Astrocyte (in vitro differentiated cells and primary cell): ENCODE data around the gene PLS3. TPM values are rescaled to one million over a fixed set of nuclear protein-coding genes. Genes with fewer than 3 reads are reported as not detected.

ENCODE experiments used
- DNase-seq: peaks from one replicate; pipeline ENCODE4 v3.0.0-alpha.2; 2010; ENCODE audit warnings: low read depth
- FAIRE-seq: peaks from 2 replicates; lab custom pipeline; 2011; peaks lifted over from hg19 to GRCh38; lab: Jason Lieb, UNC
- H2AFZ ChIP-seq: 2 replicates; pipeline ENCODE4 v1.6.0; 2012; ENCODE audit warnings: low read depth, low read length, inconsistent platforms
- H3K27ac ChIP-seq: 2 replicates; pipeline ENCODE4 v1.5.1; 2011; ENCODE audit warnings: low read depth, low read length, inconsistent platforms
- H3K27me3 ChIP-seq: 2 replicates; pipeline ENCODE4 v1.6.0; 2011; ENCODE audit warnings: low read length, inconsistent platforms; ENCODE audit not compliant: insufficient read depth
- H3K36me3 ChIP-seq: 2 replicates; pipeline ENCODE4 v1.5.1; 2011; ENCODE audit warnings: low read length, inconsistent platforms; ENCODE audit not compliant: insufficient read depth
- H3K4me1 ChIP-seq: 2 replicates; pipeline ENCODE4 v1.5.1; 2011; ENCODE audit warnings: low read length, inconsistent platforms; ENCODE audit not compliant: insufficient read depth
- H3K4me2 ChIP-seq: 2 replicates; pipeline ENCODE4 v1.6.0; 2012; ENCODE audit warnings: low read length, inconsistent platforms
- H3K4me3 ChIP-seq: 2 replicates; pipeline ENCODE4 v1.5.1; 2011; ENCODE audit warnings: low read depth, mild to moderate bottlenecking, low read length, inconsistent platforms; ENCODE audit not compliant: insufficient read depth
- H3K79me2 ChIP-seq: 2 replicates; pipeline ENCODE4 v1.6.0; 2012; ENCODE audit warnings: mild to moderate bottlenecking, low read length, inconsistent platforms; ENCODE audit not compliant: insufficient read depth
- H3K9ac ChIP-seq: 2 replicates; pipeline ENCODE4 v1.6.0; 2012; ENCODE audit warnings: mild to moderate bottlenecking, low read length, inconsistent platforms
- H3K9me3 ChIP-seq: 2 replicates; pipeline ENCODE4 v1.5.1; 2012; ENCODE audit warnings: low read depth, mild to moderate bottlenecking, low read length, inconsistent platforms; ENCODE audit not compliant: insufficient read depth
- H4K20me1 ChIP-seq: 2 replicates; pipeline ENCODE4 v1.6.0; 2012; ENCODE audit warnings: low read length, inconsistent platforms; ENCODE audit not compliant: insufficient read depth
- H3K27ac Mint-ChIP-seq: one replicate; pipeline ENCODE4 v1.8.0; 2021; ENCODE audit warnings: mild to moderate bottlenecking, mixed read lengths; ENCODE audit not compliant: unreplicated experiment
- H3K27me3 Mint-ChIP-seq: one replicate; pipeline ENCODE4 v1.8.0; 2021; ENCODE audit warnings: low read depth, mixed read lengths; ENCODE audit not compliant: unreplicated experiment
- H3K36me3 Mint-ChIP-seq: one replicate; pipeline ENCODE4 v1.8.0; 2021; ENCODE audit warnings: low read depth, mixed read lengths; ENCODE audit not compliant: unreplicated experiment
- H3K4me1 Mint-ChIP-seq: one replicate; pipeline ENCODE4 v1.8.0; 2021; ENCODE audit warnings: low read depth, mixed read lengths; ENCODE audit not compliant: unreplicated experiment
- H3K4me3 Mint-ChIP-seq: one replicate; pipeline ENCODE4 v1.8.0; 2021; ENCODE audit warnings: mild to moderate bottlenecking, moderate library complexity, mixed read lengths; ENCODE audit not compliant: unreplicated experiment
- H3K9me3 Mint-ChIP-seq: one replicate; pipeline ENCODE4 v1.8.0; 2021; ENCODE audit warnings: mild to moderate bottlenecking, mixed read lengths; ENCODE audit not compliant: unreplicated experiment
- EZH2 ChIP-seq: IDR thresholded peaks from 2 replicates; pipeline ENCODE4 v1.6.1; 2012; ENCODE audit warnings: mild to moderate bottlenecking, low read length, inconsistent platforms; ENCODE audit not compliant: insufficient read depth
- total RNA-seq: library from RNA; stranded (reverse); gene quantifications from 2 replicates; pipeline ENCODE4 v1.2.1, GENCODE V29; 2021
- TF ChIP-seq, protein P1 (sequence below): IDR thresholded peaks from 2 replicates; pipeline ENCODE4 v1.5.1; 2011; ENCODE audit warnings: low read depth, mild to moderate bottlenecking, inconsistent platforms, low read length, moderate library complexity; ENCODE audit not compliant: insufficient read depth

PLS3 gene
- total RNA-seq, 1 donor from 2014 or later, result 313 TPM

DNA sequence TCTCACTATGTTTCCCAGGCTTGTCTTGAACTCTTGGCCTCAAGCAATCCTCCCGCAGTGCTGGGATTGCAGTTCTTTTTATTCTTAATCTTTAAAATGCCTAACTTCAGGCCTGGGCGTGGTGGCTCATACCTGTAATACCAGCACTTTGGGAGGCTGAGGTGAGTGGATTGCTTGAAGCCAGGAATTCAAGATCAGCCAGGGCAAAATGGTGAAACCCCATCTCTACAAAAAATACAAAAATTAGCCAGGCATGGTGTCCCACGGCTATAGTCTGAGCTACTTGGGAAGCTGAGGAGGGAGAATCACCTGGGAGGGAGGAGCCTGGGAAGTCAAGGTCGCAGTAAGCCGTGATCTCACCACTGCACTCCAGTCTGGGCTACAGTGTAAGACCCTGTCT is 45.9 kb downstream of the PLS3 start:
- Histone ChIP-seq H3K36me3 (peaks cover 23% of the 10 kb centered on the region), H3K4me1 (peaks cover 11% of the 10 kb centered on the region), H3K4me2 (no peak overlapping the region), H3K9ac (peak overlapping the region; percentile 54), H3K27me3 (no peaks in the 10 kb centered on the region), H2AFZ (no peak overlapping the region), H4K20me1 (peaks cover 6% of the 10 kb centered on the region), H3K4me3 (no peak overlapping the region), H3K9me3 (no peaks in the 10 kb centered on the region), H3K27ac (peak overlapping the region; percentile 77), H3K79me2 (peaks cover 88% of the 10 kb centered on the region)
- H3K27me3 Mint-ChIP-seq, result no peaks in the 10 kb centered on the region
- FAIRE-seq (peak; percentile 62), DNase-seq (no peak)
- no peaks in the 10 kb centered on the region for H3K9me3 Mint-ChIP-seq
- H3K4me3 Mint-ChIP-seq, result no peak overlapping the region
- peaks cover 2% of the 10 kb centered on the region for H3K36me3 Mint-ChIP-seq
- no peak overlapping the region for H3K27ac Mint-ChIP-seq
- no peak for TF ChIP-seq EZH2
- TF ChIP-seq, protein P1, sequence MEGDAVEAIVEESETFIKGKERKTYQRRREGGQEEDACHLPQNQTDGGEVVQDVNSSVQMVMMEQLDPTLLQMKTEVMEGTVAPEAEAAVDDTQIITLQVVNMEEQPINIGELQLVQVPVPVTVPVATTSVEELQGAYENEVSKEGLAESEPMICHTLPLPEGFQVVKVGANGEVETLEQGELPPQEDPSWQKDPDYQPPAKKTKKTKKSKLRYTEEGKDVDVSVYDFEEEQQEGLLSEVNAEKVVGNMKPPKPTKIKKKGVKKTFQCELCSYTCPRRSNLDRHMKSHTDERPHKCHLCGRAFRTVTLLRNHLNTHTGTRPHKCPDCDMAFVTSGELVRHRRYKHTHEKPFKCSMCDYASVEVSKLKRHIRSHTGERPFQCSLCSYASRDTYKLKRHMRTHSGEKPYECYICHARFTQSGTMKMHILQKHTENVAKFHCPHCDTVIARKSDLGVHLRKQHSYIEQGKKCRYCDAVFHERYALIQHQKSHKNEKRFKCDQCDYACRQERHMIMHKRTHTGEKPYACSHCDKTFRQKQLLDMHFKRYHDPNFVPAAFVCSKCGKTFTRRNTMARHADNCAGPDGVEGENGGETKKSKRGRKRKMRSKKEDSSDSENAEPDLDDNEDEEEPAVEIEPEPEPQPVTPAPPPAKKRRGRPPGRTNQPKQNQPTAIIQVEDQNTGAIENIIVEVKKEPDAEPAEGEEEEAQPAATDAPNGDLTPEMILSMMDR, result no peak
- H3K4me1 Mint-ChIP-seq, result peaks cover 21% of the 10 kb centered on the region

DNA sequence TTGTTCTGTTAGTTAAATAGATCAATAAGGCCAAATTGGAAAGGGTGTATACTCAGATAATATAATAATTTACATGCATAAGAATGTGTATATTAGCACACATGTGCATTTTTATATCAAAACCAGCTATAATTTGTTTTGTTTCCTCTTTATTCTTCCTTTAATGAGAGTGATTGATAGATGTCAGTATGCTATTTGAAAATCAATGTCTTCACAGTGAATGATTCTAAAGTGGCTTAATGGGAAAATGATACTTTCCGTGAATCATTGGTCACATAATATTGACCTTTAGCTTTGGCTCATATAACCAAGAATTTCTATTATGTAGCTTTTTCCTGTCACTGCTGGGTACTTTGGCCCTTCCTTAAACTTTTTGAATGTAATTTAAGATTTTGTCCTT is 48.6 kb downstream of the PLS3 start:
- FAIRE-seq (peak; percentile 100), DNase-seq (no peak)
- Histone ChIP-seq H3K79me2 (peaks cover 76% of the 10 kb centered on the region), H3K4me2 (no peak overlapping the region), H3K36me3 (peaks cover 19% of the 10 kb centered on the region), H2AFZ (no peak overlapping the region), H3K9me3 (no peaks in the 10 kb centered on the region), H3K4me1 (peaks cover 6% of the 10 kb centered on the region), H3K4me3 (no peak overlapping the region), H3K9ac (no peak overlapping the region), H4K20me1 (no peaks in the 10 kb centered on the region), H3K27ac (no peak overlapping the region), H3K27me3 (no peaks in the 10 kb centered on the region)
- no peaks in the 10 kb centered on the region for H3K27me3 Mint-ChIP-seq
- H3K4me3 Mint-ChIP-seq, result no peak overlapping the region
- H3K27ac Mint-ChIP-seq, result no peak overlapping the region
- H3K9me3 Mint-ChIP-seq, result no peaks in the 10 kb centered on the region
- TF ChIP-seq, protein P1, result no peak
- no peak for TF ChIP-seq EZH2
- H3K4me1 Mint-ChIP-seq, result peaks cover 4% of the 10 kb centered on the region
- H3K36me3 Mint-ChIP-seq, result peaks cover 2% of the 10 kb centered on the region

- Histone ChIP-seq H3K4me1 (peaks cover 33% of the 10 kb centered on the region), H3K27me3 (no peaks in the 10 kb centered on the region), H3K36me3 (peaks cover 13% of the 10 kb centered on the region), H4K20me1 (no peaks in the 10 kb centered on the region), H3K4me2 (peak overlapping the region; percentile 77), H3K9ac (peak overlapping the region; percentile 71), H2AFZ (no peak overlapping the region), H3K4me3 (peak overlapping the region; percentile 46), H3K79me2 (peaks cover 68% of the 10 kb centered on the region), H3K9me3 (no peaks in the 10 kb centered on the region), H3K27ac (peak overlapping the region; percentile 83)
- no peaks in the 10 kb centered on the region for H3K9me3 Mint-ChIP-seq
- FAIRE-seq (peak; percentile 100), DNase-seq (peak; percentile 88)
- H3K4me3 Mint-ChIP-seq, result peak overlapping the region; percentile 56
- H3K27me3 Mint-ChIP-seq, result no peaks in the 10 kb centered on the region
- peak overlapping the region; percentile 89 for H3K27ac Mint-ChIP-seq
- no peaks in the 10 kb centered on the region for H3K36me3 Mint-ChIP-seq
- peaks cover 23% of the 10 kb centered on the region for H3K4me1 Mint-ChIP-seq
- no peak for TF ChIP-seq EZH2
- TF ChIP-seq, protein P1, result no peak
These were observed 56.1 kb downstream of the PLS3 start for GRCh38 chrX:115616943-115617563.
